Fibroblast of lung (primary cell): Measurements from ENCODE around the gene SNX18. TPM values are rescaled to one million over a fixed set of nuclear protein-coding genes. Genes with fewer than 3 reads are reported as not detected.

ENCODE experiments used
- DNase-seq, 2 donors: peaks; one replicate each; pipeline versions ENCODE4 v3.0.0 to v3.0.0-alpha.2; 2010; ENCODE audit warnings: low read depth in 2 of 2
- H2AFZ ChIP-seq: 2 replicates; pipeline ENCODE4 v1.5.1; 2012; ENCODE audit warnings: low read length, control low read depth, inconsistent platforms
- H3K27ac ChIP-seq: 2 replicates; pipeline ENCODE4 v1.5.1; 2011; ENCODE audit warnings: low read length, control low read depth; ENCODE audit not compliant: insufficient read depth
- H3K27me3 ChIP-seq: 2 replicates; pipeline ENCODE4 v1.5.1; 2011; ENCODE audit warnings: mild to moderate bottlenecking, low read length; ENCODE audit not compliant: control insufficient read depth, insufficient read depth
- H3K36me3 ChIP-seq: 2 replicates; pipeline ENCODE4 v1.5.1; 2011; ENCODE audit warnings: low read length; ENCODE audit not compliant: control insufficient read depth, insufficient read depth
- H3K4me1 ChIP-seq: 2 replicates; pipeline ENCODE4 v1.5.1; 2011; ENCODE audit warnings: low read length; ENCODE audit not compliant: control insufficient read depth, insufficient read depth; ENCODE audit errors: extremely low read depth
- H3K4me2 ChIP-seq: 2 replicates; pipeline ENCODE4 v1.5.1; 2011; ENCODE audit warnings: low read length, control low read depth; ENCODE audit not compliant: insufficient read depth; ENCODE audit errors: extremely low read depth
- H3K4me3 ChIP-seq, 4 experiments: fragments of 200-600 bp in 1 of 4; sonication (generic) in 1 of 4; replicated peaks in 1 of 4; 2 replicates each; pipeline ENCODE4 v1.5.1; 2011 to 2016; ENCODE audit warnings: low read length in 4 of 4, low read depth in 3 of 4, mild to moderate bottlenecking in 3 of 4, control low read depth in 2 of 4, inconsistent platforms in 1 of 4, mixed read lengths in 1 of 4; ENCODE audit not compliant: insufficient read depth in 1 of 4; ENCODE audit errors: control extremely low read depth in 1 of 4
- H3K79me2 ChIP-seq: 2 replicates; pipeline ENCODE4 v1.5.1; 2012; ENCODE audit warnings: mild to moderate bottlenecking, low read length, inconsistent platforms; ENCODE audit not compliant: control insufficient read depth, insufficient read depth
- H3K9ac ChIP-seq: 2 replicates; pipeline ENCODE4 v1.5.1; 2011; ENCODE audit warnings: mild to moderate bottlenecking, low read length, control low read depth; ENCODE audit not compliant: insufficient read depth
- H3K9me3 ChIP-seq: 2 replicates; pipeline ENCODE4 v1.5.1; 2012; ENCODE audit warnings: low read depth, low read length; ENCODE audit not compliant: control insufficient read depth, insufficient read depth
- H4K20me1 ChIP-seq: 2 replicates; pipeline ENCODE4 v1.5.1; 2011; ENCODE audit warnings: low read length; ENCODE audit not compliant: control insufficient read depth, insufficient read depth; ENCODE audit errors: extremely low read depth
- CTCF ChIP-seq, 2 donors: IDR thresholded peaks in 1 of 2; conservative IDR thresholded peaks in 1 of 2; 1 replicate in 1 of 2; 2 replicates in 1 of 2; pipeline ENCODE4 v1.5.1; 2011 to 2012; ENCODE audit warnings: low read length in 2 of 2, control low read depth in 1 of 2, inconsistent platforms in 1 of 2, low read depth in 1 of 2, mild to moderate bottlenecking in 1 of 2
- EZH2 ChIP-seq: IDR thresholded peaks from 2 replicates; pipeline ENCODE4 v1.5.1; 2012; ENCODE audit warnings: low read length, control low read depth, mild to moderate bottlenecking; ENCODE audit errors: missing control alignments
- polyA plus RNA-seq, 2 donors: library from polyadenylated mRNA; depleted of rRNA in 1 of 2; stranded (reverse) in 1 of 2; unstranded in 1 of 2; fragments of >200 nt; gene quantifications; 2 replicates each; pipeline ENCODE4 v1.2.1, GENCODE V29; 2011 to 2012; ENCODE audit warnings: missing spikeins in 1 of 2
- total RNA-seq: library from RNA; depleted of rRNA; stranded (reverse); fragments of >200 nt; gene quantifications from 2 replicates; pipeline ENCODE4 v1.2.1, GENCODE V29; 2014

The SNX18 gene
- total and polyA plus RNA-seq, 2 donors (not counting 1 experiment from before 2014, with no cell fraction given): 80.1 to 109 TPM

- Histone ChIP-seq H3K9ac (no peak overlapping the region), H3K4me3 (no peak overlapping the region), H3K4me2 (peak overlapping the region; percentile 20), H3K9me3 (peaks cover 6% of the 10 kb centered on the region), H4K20me1 (no peaks in the 10 kb centered on the region), H3K4me1 (peaks cover 13% of the 10 kb centered on the region), H3K36me3 (peaks cover 8% of the 10 kb centered on the region), H3K27ac (no peak overlapping the region), H3K79me2 (peaks cover 11% of the 10 kb centered on the region), H3K27me3 (no peaks in the 10 kb centered on the region), H2AFZ (no peak overlapping the region)
- peak in 1 of 2 donors; percentile 26 for DNase-seq
- TF ChIP-seq CTCF (conservative IDR thresholded peaks at IDR 0.05 in 1 of 2, IDR thresholded peaks at IDR 0.05 in 1 of 2; ENCODE audit: low read depth in 1 of 2, low read length in 2 of 2) (no peak), EZH2 (no peak)
Observed at GRCh38 chr5:54514291-54514690, 3.3 kb upstream of the SNX18 start.

- no peaks in the 10 kb centered on the region for H4K20me1 ChIP-seq
- no peak overlapping the region for H3K27ac ChIP-seq
- peaks cover 7% of the 10 kb centered on the region for H3K9me3 ChIP-seq
- H3K4me2 ChIP-seq: peak overlapping the region; percentile 20
- no peak overlapping the region for H3K9ac ChIP-seq
- H3K4me3 ChIP-seq: no peak overlapping the region
- peaks cover 10% of the 10 kb centered on the region for H3K36me3 ChIP-seq
- peaks cover 18% of the 10 kb centered on the region for H3K79me2 ChIP-seq
- H3K4me1 ChIP-seq: peaks cover 13% of the 10 kb centered on the region
- TF ChIP-seq CTCF (conservative IDR thresholded peaks at IDR 0.05 in 1 of 2, IDR thresholded peaks at IDR 0.05 in 1 of 2; ENCODE audit: low read depth in 1 of 2, low read length in 2 of 2) (no peak), EZH2 (no peak)
- DNase-seq: peak; percentile 51 to 85
- H2AFZ ChIP-seq: no peak overlapping the region
- H3K27me3 ChIP-seq: no peaks in the 10 kb centered on the region
Observed at GRCh38 chr5:54514841-54515432, 2.6 kb upstream of the SNX18 start.

- H4K20me1 ChIP-seq: no peaks in the 10 kb centered on the region
- no peak overlapping the region for H3K4me3 ChIP-seq
- H3K9me3 ChIP-seq: peaks cover 7% of the 10 kb centered on the region
- no peak for TF ChIP-seq CTCF (conservative IDR thresholded peaks at IDR 0.05 in 1 of 2, IDR thresholded peaks at IDR 0.05 in 1 of 2; ENCODE audit: low read depth in 1 of 2, low read length in 2 of 2)
- no peak for TF ChIP-seq EZH2
- no peak overlapping the region for H3K4me2 ChIP-seq
- no peak overlapping the region for H3K9ac ChIP-seq
- H3K79me2 ChIP-seq: peaks cover 25% of the 10 kb centered on the region
- H3K4me1 ChIP-seq: peaks cover 13% of the 10 kb centered on the region
- no peak for DNase-seq
- peaks cover 10% of the 10 kb centered on the region for H3K36me3 ChIP-seq
- no peaks in the 10 kb centered on the region for H3K27me3 ChIP-seq
- H2AFZ ChIP-seq: no peak overlapping the region
- H3K27ac ChIP-seq: no peak overlapping the region
Observed at GRCh38 chr5:54515634-54516033, 1.9 kb upstream of the SNX18 start.
